Measurements from ENCODE around the gene CNOT1.

GRCh38 chr16:58519707-58520106, 109.9 kb downstream of the CNOT1 start:
- TF ChIP-seq CTCF (IDR thresholded peaks at IDR 0.05; ENCODE audit: low read depth, low read length) (no peak), POLR2A (IDR thresholded peaks at IDR 0.05; ENCODE audit: extremely low read depth, insufficient read length) (no peak)
- TF ChIP-seq, protein P1, sequence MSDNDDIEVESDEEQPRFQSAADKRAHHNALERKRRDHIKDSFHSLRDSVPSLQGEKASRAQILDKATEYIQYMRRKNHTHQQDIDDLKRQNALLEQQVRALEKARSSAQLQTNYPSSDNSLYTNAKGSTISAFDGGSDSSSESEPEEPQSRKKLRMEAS (IDR thresholded peaks at IDR 0.05; ENCODE audit: low read depth, low read length), result no peak

Measured in NB4 (cell line).